KMS-11 (cell line): Measurements from ENCODE around the gene EPAS1.

Experiments
- H2AFZ ChIP-seq: fragments of 200-600 bp; sonication (generic); 2 replicates; pipeline ENCODE4 v1.6.1; 2016; ENCODE audit warnings: antibody characterized with exemption, mixed run types, low read depth
- H3K27ac ChIP-seq: fragments of 200-600 bp; sonication (generic); 2 replicates; pipeline ENCODE4 v1.6.1; 2016; ENCODE audit warnings: mild to moderate bottlenecking, mixed run types
- H3K27me3 ChIP-seq: fragments of 200-600 bp; sonication (generic); 2 replicates; pipeline ENCODE4 v1.6.1; 2017; ENCODE audit warnings: mild to moderate bottlenecking, low read depth, mixed run types, moderate library complexity; ENCODE audit not compliant: insufficient read depth
- H3K36me3 ChIP-seq: fragments of 200-600 bp; sonication (generic); 2 replicates; pipeline ENCODE4 v1.6.1; 2017; ENCODE audit warnings: mild to moderate bottlenecking, mixed run types; ENCODE audit not compliant: insufficient read depth
- H3K4me1 ChIP-seq: fragments of 200-600 bp; sonication (generic); 2 replicates; pipeline ENCODE4 v1.6.1; 2016; ENCODE audit warnings: mild to moderate bottlenecking, low read depth, mixed run types; ENCODE audit not compliant: poor library complexity, severe bottlenecking
- H3K4me2 ChIP-seq: fragments of 200-600 bp; sonication (generic); 2 replicates; pipeline ENCODE4 v1.7.0; 2016; ENCODE audit warnings: mild to moderate bottlenecking, mixed run types
- H3K4me3 ChIP-seq: fragments of 200-600 bp; sonication (generic); IDR thresholded peaks from 2 replicates; pipeline ENCODE4 v1.6.1; 2017; ENCODE audit warnings: low read depth, low read length, mixed read lengths; ENCODE audit not compliant: insufficient read depth
- H3K79me2 ChIP-seq: fragments of 200-600 bp; sonication (generic); 2 replicates; pipeline ENCODE4 v1.6.1; 2016; ENCODE audit warnings: low read depth, mixed run types; ENCODE audit not compliant: insufficient read depth
- H3K9ac ChIP-seq: fragments of 200-600 bp; sonication (generic); 2 replicates; pipeline ENCODE4 v1.6.1; 2016; ENCODE audit warnings: mild to moderate bottlenecking, mixed run types
- H4K20me1 ChIP-seq: fragments of 200-600 bp; sonication (generic); 2 replicates; pipeline ENCODE4 v1.6.1; 2016; ENCODE audit warnings: mild to moderate bottlenecking, mixed run types; ENCODE audit not compliant: insufficient read depth
- CTCF ChIP-seq: fragments of 200-600 bp; sonication (generic); conservative IDR thresholded peaks from 2 replicates; pipeline ENCODE4 v1.6.1; 2017; ENCODE audit warnings: low read depth, mild to moderate bottlenecking, antibody characterized with exemption, low read length, moderate library complexity, mixed read lengths

EPAS1 gene

GRCh38 chr2:46390901-46391395, 93.7 kb downstream of the EPAS1 start:
- Histone ChIP-seq H3K27me3 (no peaks in the 10 kb centered on the region), H4K20me1 (no peaks in the 10 kb centered on the region), H3K36me3 (no peaks in the 10 kb centered on the region), H3K4me2 (no peak overlapping the region), H3K4me1 (peaks cover 8% of the 10 kb centered on the region), H3K79me2 (no peaks in the 10 kb centered on the region), H3K4me3 (no peak overlapping the region), H3K9ac (no peak overlapping the region), H3K27ac (no peak overlapping the region), H2AFZ (no peak overlapping the region)
- no peak for TF ChIP-seq CTCF

- no peak overlapping the region for H3K4me2 ChIP-seq
- H3K27ac ChIP-seq, result no peak overlapping the region
- no peaks in the 10 kb centered on the region for H4K20me1 ChIP-seq
- H3K9ac ChIP-seq, result no peak overlapping the region
- H3K27me3 ChIP-seq, result no peaks in the 10 kb centered on the region
- TF ChIP-seq CTCF, result no peak
- peaks cover 8% of the 10 kb centered on the region for H3K4me1 ChIP-seq
- no peaks in the 10 kb centered on the region for H3K79me2 ChIP-seq
- H3K4me3 ChIP-seq, result no peak overlapping the region
- no peak overlapping the region for H2AFZ ChIP-seq
- H3K36me3 ChIP-seq, result no peaks in the 10 kb centered on the region
Measured at GRCh38 chr2:46392561-46393346, 95.5 kb downstream of the EPAS1 start.

GRCh38 chr2:46393347-46393820, 96.2 kb downstream of the EPAS1 start:
- Histone ChIP-seq H3K27me3 (no peaks in the 10 kb centered on the region), H3K36me3 (no peaks in the 10 kb centered on the region), H3K9ac (no peak overlapping the region), H3K4me2 (no peak overlapping the region), H4K20me1 (no peaks in the 10 kb centered on the region), H2AFZ (no peak overlapping the region), H3K79me2 (no peaks in the 10 kb centered on the region), H3K27ac (no peak overlapping the region), H3K4me1 (peaks cover 8% of the 10 kb centered on the region), H3K4me3 (no peak overlapping the region)
- TF ChIP-seq CTCF, result no peak

GRCh38 chr2:46393865-46394264, 96.7 kb downstream of the EPAS1 start:
- H2AFZ ChIP-seq, result no peak overlapping the region
- no peak overlapping the region for H3K27ac ChIP-seq
- no peak overlapping the region for H3K4me2 ChIP-seq
- H3K79me2 ChIP-seq, result no peaks in the 10 kb centered on the region
- peaks cover 8% of the 10 kb centered on the region for H3K4me1 ChIP-seq
- TF ChIP-seq CTCF, result no peak
- H3K27me3 ChIP-seq, result no peaks in the 10 kb centered on the region
- no peak overlapping the region for H3K4me3 ChIP-seq
- H3K36me3 ChIP-seq, result no peaks in the 10 kb centered on the region
- H4K20me1 ChIP-seq, result no peaks in the 10 kb centered on the region
- no peak overlapping the region for H3K9ac ChIP-seq
